ENCODE data around the gene FBLN1.

Gene FBLN1

GRCh38 chr22:45525480-45525879 lies 22.8 kb downstream of the FBLN1 start:
- Histone ChIP-seq H3K4me3 (ENCODE audit: low read length, poor library complexity, severe bottlenecking) (no peak overlapping the region), H3K9me2 (replicated peaks; ENCODE audit: low read depth, low read length) (no peaks in the 10 kb centered on the region), H3K9me3 (ENCODE audit: insufficient read depth, low read depth, low read length) (no peaks in the 10 kb centered on the region), H3K4me1 (ENCODE audit: insufficient read depth, low read length, poor library complexity, severe bottlenecking) (no peaks in the 10 kb centered on the region), H2AFZ (ENCODE audit: low read length) (no peak overlapping the region), H4K20me1 (ENCODE audit: insufficient read depth, low read length, poor library complexity, severe bottlenecking) (no peaks in the 10 kb centered on the region), H3K36me3 (ENCODE audit: insufficient read depth, low read length) (no peaks in the 10 kb centered on the region), H3K27me3 (ENCODE audit: insufficient read depth, low read length, poor library complexity, severe bottlenecking) (no peaks in the 10 kb centered on the region), H3K9ac (ENCODE audit: low read depth, low read length, poor library complexity, severe bottlenecking) (no peak overlapping the region), H3K4me2 (ENCODE audit: low read depth, low read length, poor library complexity, severe bottlenecking) (no peak overlapping the region), H3K79me2 (ENCODE audit: insufficient read depth, low read length) (no peaks in the 10 kb centered on the region), H3F3A (ENCODE audit: low read depth) (no peaks in the 10 kb centered on the region)
- TF ChIP-seq CTCF (conservative IDR thresholded peaks at IDR 0.05; ENCODE audit: low read length): no peak
- no peak for TF ChIP-seq EZH2phosphoT487 (IDR thresholded peaks at IDR 0.05; ENCODE audit: borderline replicate concordance)

DNA sequence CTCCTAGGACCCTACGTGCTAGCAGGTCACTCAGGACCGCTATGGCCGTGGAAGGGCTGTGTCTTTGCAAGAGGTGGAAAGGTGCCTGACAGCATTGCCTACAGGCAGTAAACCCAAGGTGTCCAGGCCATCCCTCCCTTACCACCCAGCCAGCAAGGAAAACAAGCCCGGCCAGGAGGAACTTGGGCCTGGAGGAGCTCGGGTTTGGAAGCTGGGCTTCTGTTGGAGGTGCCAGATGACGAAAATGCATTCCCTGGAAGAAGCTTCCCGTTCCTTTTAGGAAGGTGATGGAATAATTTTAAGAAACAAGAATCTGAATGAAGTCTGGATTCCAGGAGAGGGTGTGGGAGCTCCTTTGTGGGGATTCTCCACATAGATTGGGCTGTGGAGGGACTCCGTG lies 23.6 kb downstream of the FBLN1 start:
- no peak overlapping the region for H3K4me3 ChIP-seq (ENCODE audit: low read length, poor library complexity, severe bottlenecking)
- H3K9me3 ChIP-seq (ENCODE audit: insufficient read depth, low read depth, low read length): no peaks in the 10 kb centered on the region
- no peak overlapping the region for H2AFZ ChIP-seq (ENCODE audit: low read length)
- no peak overlapping the region for H3K4me2 ChIP-seq (ENCODE audit: low read depth, low read length, poor library complexity, severe bottlenecking)
- no peaks in the 10 kb centered on the region for H3K9me2 ChIP-seq (replicated peaks; ENCODE audit: low read depth, low read length)
- H3K79me2 ChIP-seq (ENCODE audit: insufficient read depth, low read length): no peaks in the 10 kb centered on the region
- no peaks in the 10 kb centered on the region for H3K27me3 ChIP-seq (ENCODE audit: insufficient read depth, low read length, poor library complexity, severe bottlenecking)
- no peak overlapping the region for H3K9ac ChIP-seq (ENCODE audit: low read depth, low read length, poor library complexity, severe bottlenecking)
- no peaks in the 10 kb centered on the region for H3K36me3 ChIP-seq (ENCODE audit: insufficient read depth, low read length)
- TF ChIP-seq CTCF (conservative IDR thresholded peaks at IDR 0.05; ENCODE audit: low read length) (no peak), EZH2phosphoT487 (IDR thresholded peaks at IDR 0.05; ENCODE audit: borderline replicate concordance) (no peak)
- no peaks in the 10 kb centered on the region for H3K4me1 ChIP-seq (ENCODE audit: insufficient read depth, low read length, poor library complexity, severe bottlenecking)
- H3F3A ChIP-seq (ENCODE audit: low read depth): no peaks in the 10 kb centered on the region
- no peaks in the 10 kb centered on the region for H4K20me1 ChIP-seq (ENCODE audit: insufficient read depth, low read length, poor library complexity, severe bottlenecking)

GRCh38 chr22:45526768-45527360 lies 24.2 kb downstream of the FBLN1 start:
- Histone ChIP-seq H3K79me2 (ENCODE audit: insufficient read depth, low read length) (no peaks in the 10 kb centered on the region), H3K9me3 (ENCODE audit: insufficient read depth, low read depth, low read length) (no peaks in the 10 kb centered on the region), H3K9me2 (replicated peaks; ENCODE audit: low read depth, low read length) (no peaks in the 10 kb centered on the region), H4K20me1 (ENCODE audit: insufficient read depth, low read length, poor library complexity, severe bottlenecking) (no peaks in the 10 kb centered on the region), H3K9ac (ENCODE audit: low read depth, low read length, poor library complexity, severe bottlenecking) (no peak overlapping the region), H3K4me2 (ENCODE audit: low read depth, low read length, poor library complexity, severe bottlenecking) (no peak overlapping the region), H3K4me3 (ENCODE audit: low read length, poor library complexity, severe bottlenecking) (no peak overlapping the region), H3K4me1 (ENCODE audit: insufficient read depth, low read length, poor library complexity, severe bottlenecking) (no peaks in the 10 kb centered on the region), H3F3A (ENCODE audit: low read depth) (no peaks in the 10 kb centered on the region), H2AFZ (ENCODE audit: low read length) (no peak overlapping the region), H3K27me3 (ENCODE audit: insufficient read depth, low read length, poor library complexity, severe bottlenecking) (no peaks in the 10 kb centered on the region), H3K36me3 (ENCODE audit: insufficient read depth, low read length) (no peaks in the 10 kb centered on the region)
- no peak for TF ChIP-seq EZH2phosphoT487 (IDR thresholded peaks at IDR 0.05; ENCODE audit: borderline replicate concordance)
- TF ChIP-seq CTCF (conservative IDR thresholded peaks at IDR 0.05; ENCODE audit: low read length): no peak
